ENCODE measurements around the gene OR10A5. TPM values are rescaled to one million over a fixed set of nuclear protein-coding genes. Genes with fewer than 3 reads are reported as not detected.
A peak's percentile ranks its signal among the peaks of the same experiment; 100 is the strongest.

The OR10A5 gene
- total and polyA plus RNA-seq, 4 donors: not detected

- DNase-seq: no peak
- 47 to 55% methylated on average over 1 of the region's 1 CpG for WGBS, 2 donors
- no peak overlapping the region for H3K27ac ChIP-seq (ENCODE audit: low read depth in 1 of 2, low read length in 2 of 2)
- H3K36me3 ChIP-seq (ENCODE audit: control insufficient read depth in 1 of 2, insufficient read depth in 2 of 2, low read length in 1 of 2): no peaks in the 10 kb centered on the region
- H3K4me3 ChIP-seq (ENCODE audit: low read length in 2 of 2): no peak overlapping the region
- H3K4me1 ChIP-seq (ENCODE audit: control insufficient read depth in 1 of 2, insufficient read depth in 2 of 2, low read length in 2 of 2): no peaks in the 10 kb centered on the region
- peaks cover 3% of the 10 kb centered on the region for H3K9me3 ChIP-seq (ENCODE audit: control insufficient read depth, low read length)
- ATAC-seq (ENCODE audit: low FRiP score): peak; percentile 19
- no peaks in the 10 kb centered on the region for H3K27me3 ChIP-seq (ENCODE audit: control insufficient read depth in 1 of 2, insufficient read depth in 2 of 2, low read length in 1 of 2)
- intact Hi-C loops (cut with DNase I): no loop called here
Observed at GRCh38 chr11:6855971-6856541, 10.6 kb downstream of the OR10A5 start.

- Histone ChIP-seq H3K9me3 (ENCODE audit: control insufficient read depth, low read length) (peaks cover 3% of the 10 kb centered on the region), H3K27me3 (ENCODE audit: control insufficient read depth in 1 of 2, insufficient read depth in 2 of 2, low read length in 1 of 2) (no peaks in the 10 kb centered on the region), H3K27ac (ENCODE audit: low read depth in 1 of 2, low read length in 2 of 2) (no peak overlapping the region), H3K4me3 (ENCODE audit: low read length in 2 of 2) (no peak overlapping the region), H3K4me1 (ENCODE audit: control insufficient read depth in 1 of 2, insufficient read depth in 2 of 2, low read length in 2 of 2) (no peaks in the 10 kb centered on the region), H3K36me3 (ENCODE audit: control insufficient read depth in 1 of 2, insufficient read depth in 2 of 2, low read length in 1 of 2) (no peaks in the 10 kb centered on the region)
- DNase-seq (no peak), ATAC-seq (ENCODE audit: low FRiP score) (no peak)
- intact Hi-C loops (cut with DNase I): no loop called here
- 47 to 57% methylated on average over 3 of the region's 3 CpGs for WGBS, 2 donors
Observed at GRCh38 chr11:6856871-6857270, 11.4 kb downstream of the OR10A5 start.

- Histone ChIP-seq H3K9me3 (ENCODE audit: control insufficient read depth, low read length) (peaks cover 3% of the 10 kb centered on the region), H3K27me3 (ENCODE audit: control insufficient read depth in 1 of 2, insufficient read depth in 2 of 2, low read length in 1 of 2) (no peaks in the 10 kb centered on the region), H3K36me3 (ENCODE audit: control insufficient read depth in 1 of 2, insufficient read depth in 2 of 2, low read length in 1 of 2) (no peaks in the 10 kb centered on the region), H3K4me1 (ENCODE audit: control insufficient read depth in 1 of 2, insufficient read depth in 2 of 2, low read length in 2 of 2) (no peaks in the 10 kb centered on the region), H3K27ac (ENCODE audit: low read depth in 1 of 2, low read length in 2 of 2) (no peak within 1 kb of the TSS), H3K4me3 (ENCODE audit: low read length in 2 of 2) (no peak within 1 kb of the TSS)
- intact Hi-C loops (cut with DNase I): no loop called here
- 45 to 72% methylated on average over 1 of the region's 1 CpG for WGBS, 2 donors
- DNase-seq (no peak), ATAC-seq (ENCODE audit: low FRiP score) (no peak)
Observed at GRCh38 chr11:6862961-6863360, 17.5 kb downstream of the OR10A5 start, which contains the start of gene OR10A2. TSS of gene OR10A2 (plus strand) at chr11:6863057. CDS start at chr11:6869755, 6,698 bp downstream.

- H3K4me1 ChIP-seq (ENCODE audit: control insufficient read depth in 1 of 2, insufficient read depth in 2 of 2, low read length in 2 of 2): no peaks in the 10 kb centered on the region
- no peaks in the 10 kb centered on the region for H3K36me3 ChIP-seq (ENCODE audit: control insufficient read depth in 1 of 2, insufficient read depth in 2 of 2, low read length in 1 of 2)
- ATAC-seq (ENCODE audit: low FRiP score) (no peak), DNase-seq (no peak)
- no peaks in the 10 kb centered on the region for H3K9me3 ChIP-seq (ENCODE audit: control insufficient read depth, low read length)
- WGBS, 2 donors: 79 to 86% methylated on average over 1 of the region's 1 CpG
- intact Hi-C loops (cut with DNase I): no loop called here
- no peak overlapping the region for H3K27ac ChIP-seq (ENCODE audit: low read depth in 1 of 2, low read length in 2 of 2)
- H3K4me3 ChIP-seq (ENCODE audit: low read length in 2 of 2): no peak overlapping the region
- no peaks in the 10 kb centered on the region for H3K27me3 ChIP-seq (ENCODE audit: control insufficient read depth in 1 of 2, insufficient read depth in 2 of 2, low read length in 1 of 2)
Observed at GRCh38 chr11:6864438-6864837, 19.0 kb downstream of the OR10A5 start.

GRCh38 chr11:6871278-6871677 is 25.8 kb downstream of the OR10A5 start:
- no peak for ATAC-seq (ENCODE audit: low FRiP score)
- intact Hi-C loops (cut with DNase I): no loop called here
- 87 to 92% methylated on average over 1 of the region's 1 CpG for WGBS, 2 donors
- Histone ChIP-seq H3K36me3 (ENCODE audit: control insufficient read depth in 1 of 2, insufficient read depth in 2 of 2, low read length in 1 of 2) (no peaks in the 10 kb centered on the region), H3K27me3 (ENCODE audit: control insufficient read depth in 1 of 2, insufficient read depth in 2 of 2, low read length in 1 of 2) (no peaks in the 10 kb centered on the region), H3K27ac (ENCODE audit: low read depth in 1 of 2, low read length in 2 of 2) (no peak overlapping the region), H3K4me1 (ENCODE audit: control insufficient read depth in 1 of 2, insufficient read depth in 2 of 2, low read length in 2 of 2) (no peaks in the 10 kb centered on the region), H3K9me3 (ENCODE audit: control insufficient read depth, low read length) (no peaks in the 10 kb centered on the region), H3K4me3 (ENCODE audit: low read length in 2 of 2) (no peak overlapping the region)
- DNase-seq: no peak

- Histone ChIP-seq H3K27me3 (ENCODE audit: control insufficient read depth in 1 of 2, insufficient read depth in 2 of 2, low read length in 1 of 2) (no peaks in the 10 kb centered on the region), H3K36me3 (ENCODE audit: control insufficient read depth in 1 of 2, insufficient read depth in 2 of 2, low read length in 1 of 2) (no peaks in the 10 kb centered on the region), H3K4me1 (ENCODE audit: control insufficient read depth in 1 of 2, insufficient read depth in 2 of 2, low read length in 2 of 2) (no peaks in the 10 kb centered on the region), H3K4me3 (ENCODE audit: low read length in 2 of 2) (no peak overlapping the region), H3K9me3 (ENCODE audit: control insufficient read depth, low read length) (peaks cover 1% of the 10 kb centered on the region), H3K27ac (ENCODE audit: low read depth in 1 of 2, low read length in 2 of 2) (no peak overlapping the region)
- WGBS, 2 donors: 76 to 83% methylated on average over 2 of the region's 2 CpGs
- intact Hi-C loops (cut with DNase I): no loop called here
- DNase-seq (no peak), ATAC-seq (ENCODE audit: low FRiP score) (no peak)
Observed at GRCh38 chr11:6875761-6876160, 30.3 kb downstream of the OR10A5 start.

- peaks cover 1% of the 10 kb centered on the region for H3K9me3 ChIP-seq (ENCODE audit: control insufficient read depth, low read length)
- H3K27me3 ChIP-seq (ENCODE audit: control insufficient read depth in 1 of 2, insufficient read depth in 2 of 2, low read length in 1 of 2): no peaks in the 10 kb centered on the region
- 77 to 86% methylated on average over 1 of the region's 1 CpG for WGBS, 2 donors
- intact Hi-C loops (cut with DNase I): no loop called here
- no peak for ATAC-seq (ENCODE audit: low FRiP score)
- DNase-seq: no peak
- H3K27ac ChIP-seq (ENCODE audit: low read depth in 1 of 2, low read length in 2 of 2): no peak within 1 kb of the TSS
- H3K4me1 ChIP-seq (ENCODE audit: control insufficient read depth in 1 of 2, insufficient read depth in 2 of 2, low read length in 2 of 2): no peaks in the 10 kb centered on the region
- no peak within 1 kb of the TSS for H3K4me3 ChIP-seq (ENCODE audit: low read length in 2 of 2)
- no peaks in the 10 kb centered on the region for H3K36me3 ChIP-seq (ENCODE audit: control insufficient read depth in 1 of 2, insufficient read depth in 2 of 2, low read length in 1 of 2)
Observed at GRCh38 chr11:6876325-6876724, 30.8 kb downstream of the OR10A5 start, which contains the start of gene OR10A4. TSS of gene OR10A4 (plus strand) at chr11:6876625. CDS start at chr11:6876648, 23 bp downstream.

- no peak for ATAC-seq (ENCODE audit: low FRiP score)
- Histone ChIP-seq H3K36me3 (ENCODE audit: control insufficient read depth in 1 of 2, insufficient read depth in 2 of 2, low read length in 1 of 2) (no peaks in the 10 kb centered on the region), H3K27me3 (ENCODE audit: control insufficient read depth in 1 of 2, insufficient read depth in 2 of 2, low read length in 1 of 2) (no peaks in the 10 kb centered on the region), H3K4me3 (ENCODE audit: low read length in 2 of 2) (no peak overlapping the region), H3K9me3 (ENCODE audit: control insufficient read depth, low read length) (peaks cover 1% of the 10 kb centered on the region), H3K27ac (ENCODE audit: low read depth in 1 of 2, low read length in 2 of 2) (no peak overlapping the region), H3K4me1 (ENCODE audit: control insufficient read depth in 1 of 2, insufficient read depth in 2 of 2, low read length in 2 of 2) (no peaks in the 10 kb centered on the region)
- DNase-seq: no peak
- intact Hi-C loops (cut with DNase I): no loop called here
- 77 to 87% methylated on average over 3 of the region's 3 CpGs for WGBS, 2 donors
Observed at GRCh38 chr11:6876914-6877313, 31.4 kb downstream of the OR10A5 start.

GRCh38 chr11:6882751-6883150 is 37.3 kb downstream of the OR10A5 start:
- intact Hi-C loops (cut with DNase I): no loop called here
- no peak for DNase-seq
- no peak overlapping the region for H3K4me3 ChIP-seq (ENCODE audit: low read length in 2 of 2)

More at GRCh38 chr11:6882751-6883150, 37.3 kb downstream of the OR10A5 start:
- ATAC-seq (ENCODE audit: low FRiP score): no peak
- no peaks in the 10 kb centered on the region for H3K27me3 ChIP-seq (ENCODE audit: control insufficient read depth in 1 of 2, insufficient read depth in 2 of 2, low read length in 1 of 2)
- H3K27ac ChIP-seq (ENCODE audit: low read depth in 1 of 2, low read length in 2 of 2): no peak overlapping the region
- no peaks in the 10 kb centered on the region for H3K9me3 ChIP-seq (ENCODE audit: control insufficient read depth, low read length)
- no peaks in the 10 kb centered on the region for H3K36me3 ChIP-seq (ENCODE audit: control insufficient read depth in 1 of 2, insufficient read depth in 2 of 2, low read length in 1 of 2)
- H3K4me1 ChIP-seq (ENCODE audit: control insufficient read depth in 1 of 2, insufficient read depth in 2 of 2, low read length in 2 of 2): no peaks in the 10 kb centered on the region

Data from aorta (tissue), 5 donors.